A673 (cell line): ENCODE results near the gene CAPN5. TPM values are rescaled to one million over a fixed set of nuclear protein-coding genes. Genes with fewer than 3 reads are reported as not detected.

ENCODE experiments used
- BruUV-seq: library from RNA; stranded (reverse); fragments of 400-500 nt; replicated peaks from 2 replicates; lab custom pipeline; 2021; lab: Mats Ljungman, UMichigan
- CTCF ChIA-PET: fragments of 300-600 bp; sonication (Branson Sonifier 250); formaldehyde crosslinking; loops from one replicate; lab custom pipeline; 2022; ENCODE audit warnings: antibody characterized with exemption; lab: Charles Lee
- POLR2A ChIA-PET: fragments of 300-600 bp; sonication (Branson Sonifier 250); formaldehyde crosslinking; loops from one replicate; lab custom pipeline; 2022; ENCODE audit warnings: antibody characterized with exemption; ENCODE audit not compliant: low non-redundant PET; lab: Charles Lee
- DNase-seq: peaks from one replicate; pipeline ENCODE4 v3.0.0-alpha.2; 2015; ENCODE audit warnings: low spot score
- H3K27ac ChIP-seq: fragments of 200-600 bp; sonication (generic); 2 replicates; pipeline ENCODE4 v1.5.1; 2016; ENCODE audit warnings: mixed run types, low read depth, mild to moderate bottlenecking, mixed read lengths, antibody characterized with exemption, low read length; ENCODE audit not compliant: poor library complexity, severe bottlenecking
- H3K27me3 ChIP-seq: fragments of 200-600 bp; sonication (generic); replicated peaks from 2 replicates; pipeline ENCODE4 v1.6.1; 2017; ENCODE audit warnings: mixed run types, low read depth, mild to moderate bottlenecking, mixed read lengths, antibody characterized with exemption, low read length; ENCODE audit not compliant: insufficient read depth, poor library complexity
- H3K36me3 ChIP-seq: fragments of 200-600 bp; sonication (generic); 2 replicates; pipeline ENCODE4 v1.6.1; 2016; ENCODE audit warnings: mixed run types, mild to moderate bottlenecking, mixed read lengths, antibody characterized with exemption, low read length; ENCODE audit not compliant: insufficient read depth, poor library complexity, severe bottlenecking
- H3K4me1 ChIP-seq: fragments of 200-600 bp; sonication (generic); 2 replicates; pipeline ENCODE4 v1.6.1; 2017; ENCODE audit warnings: mixed run types, mild to moderate bottlenecking, mixed read lengths, antibody characterized with exemption, low read length; ENCODE audit not compliant: insufficient read depth, poor library complexity, severe bottlenecking
- H3K4me3 ChIP-seq: fragments of 200-600 bp; sonication (generic); 2 replicates; pipeline ENCODE4 v1.5.1; 2016; ENCODE audit warnings: low read depth, mixed run types, mild to moderate bottlenecking, mixed read lengths, low read length; ENCODE audit not compliant: poor library complexity, severe bottlenecking
- H3K9me3 ChIP-seq: fragments of 200-600 bp; sonication (generic); 2 replicates; pipeline ENCODE4 v1.6.1; 2016; ENCODE audit warnings: mixed run types, low read depth, mild to moderate bottlenecking, mixed read lengths, antibody characterized with exemption, low read length; ENCODE audit not compliant: poor library complexity, severe bottlenecking
- CTCF ChIP-seq: fragments of 300-800, 200-600 bp; sonication (generic); conservative IDR thresholded peaks from 2 replicates; pipeline ENCODE4 v1.5.1; 2017; ENCODE audit warnings: low read depth, mild to moderate bottlenecking, antibody characterized with exemption, low read length, moderate library complexity, mixed read lengths
- EZH2 ChIP-seq: fragments of 200-600 bp; sonication (generic); IDR thresholded peaks from 2 replicates; pipeline ENCODE4 v1.6.1; 2017; ENCODE audit warnings: borderline replicate concordance, low read depth, mild to moderate bottlenecking, mixed read lengths, antibody characterized with exemption, low read length; ENCODE audit not compliant: poor library complexity, severe bottlenecking
- intact Hi-C: fragments of 100-400 bp; cut with micrococcal nuclease; formaldehyde crosslinking; loops from one replicate; pipeline ENCODE4 v1.10.0; 2022; ENCODE audit not compliant: unreplicated experiment
- total RNA-seq: library from RNA; stranded (reverse); gene quantifications from 2 replicates; pipeline ENCODE4 v1.2.3, GENCODE V29; 2021

CAPN5 gene
- total RNA-seq, 1 experiment from 2014 or later: 4.3 TPM

- TF ChIP-seq CTCF (no peak), EZH2 (no peak)
- no peaks in the 10 kb centered on the region for H3K36me3 ChIP-seq
- CTCF ChIA-PET: no interaction called here
- intact Hi-C loops: no loop called here
- H3K4me1 ChIP-seq: peaks cover 6% of the 10 kb centered on the region
- no peaks in the 10 kb centered on the region for H3K27me3 ChIP-seq
- no peak overlapping the region for H3K4me3 ChIP-seq
- no peak for DNase-seq
- H3K9me3 ChIP-seq: no peaks in the 10 kb centered on the region
- H3K27ac ChIP-seq: no peak overlapping the region
- POLR2A ChIA-PET: no interaction called here
- BruUV-seq: no TSS peak
Observed at GRCh38 chr11:77109236-77110019, 42.7 kb downstream of the CAPN5 start.

- no peak for TF ChIP-seq CTCF
- no peak for TF ChIP-seq EZH2
- Histone ChIP-seq H3K27ac (no peak overlapping the region), H3K4me3 (no peak overlapping the region), H3K4me1 (peaks cover 6% of the 10 kb centered on the region), H3K9me3 (no peaks in the 10 kb centered on the region), H3K27me3 (no peaks in the 10 kb centered on the region), H3K36me3 (no peaks in the 10 kb centered on the region)
- POLR2A ChIA-PET: no interaction called here
- no peak for DNase-seq
- intact Hi-C loops: no loop called here
- CTCF ChIA-PET: no interaction called here
- no TSS peak for BruUV-seq
Observed at GRCh38 chr11:77110836-77111235, 44.1 kb downstream of the CAPN5 start.

- Histone ChIP-seq H3K9me3 (no peaks in the 10 kb centered on the region), H3K36me3 (no peaks in the 10 kb centered on the region), H3K4me1 (peaks cover 6% of the 10 kb centered on the region), H3K4me3 (no peak overlapping the region), H3K27ac (no peak overlapping the region), H3K27me3 (no peaks in the 10 kb centered on the region)
- no peak for DNase-seq
- POLR2A ChIA-PET: no interaction called here
- CTCF ChIA-PET: interaction anchor here (0.5 kb wide), 1 partner anchor 380 kb away, joined by 4 read pairs; no protein-coding TSS in a partner anchor
- no TSS peak for BruUV-seq
- intact Hi-C loops: no loop called here
- TF ChIP-seq CTCF (no peak), EZH2 (no peak)
Observed at GRCh38 chr11:77111277-77111676, 44.5 kb downstream of the CAPN5 start.
